ENCODE measurements around the gene NSFL1C.

The NSFL1C gene

DNA sequence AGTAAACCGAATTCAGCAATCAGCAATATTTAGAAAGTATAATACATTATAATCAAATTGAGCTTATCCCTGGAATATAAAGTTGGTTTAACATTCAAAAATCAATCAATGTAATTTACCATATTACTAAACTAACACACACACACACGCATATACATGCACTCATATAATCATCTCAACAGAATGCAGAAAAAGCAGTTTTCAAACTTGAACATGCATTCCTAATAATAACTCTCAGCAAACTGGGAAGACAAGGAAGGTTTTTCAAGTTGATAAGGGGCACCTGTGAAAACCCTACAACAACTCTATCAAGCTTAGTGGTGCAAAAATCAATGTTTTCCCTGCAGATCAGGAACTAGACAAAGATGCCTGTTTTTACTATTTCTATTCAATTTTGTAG is 19.9 kb upstream of the NSFL1C start:
- FAIRE-seq = no peak
- DNase-seq (ENCODE audit: insufficient read length, low spot score) = no peak

DNA sequence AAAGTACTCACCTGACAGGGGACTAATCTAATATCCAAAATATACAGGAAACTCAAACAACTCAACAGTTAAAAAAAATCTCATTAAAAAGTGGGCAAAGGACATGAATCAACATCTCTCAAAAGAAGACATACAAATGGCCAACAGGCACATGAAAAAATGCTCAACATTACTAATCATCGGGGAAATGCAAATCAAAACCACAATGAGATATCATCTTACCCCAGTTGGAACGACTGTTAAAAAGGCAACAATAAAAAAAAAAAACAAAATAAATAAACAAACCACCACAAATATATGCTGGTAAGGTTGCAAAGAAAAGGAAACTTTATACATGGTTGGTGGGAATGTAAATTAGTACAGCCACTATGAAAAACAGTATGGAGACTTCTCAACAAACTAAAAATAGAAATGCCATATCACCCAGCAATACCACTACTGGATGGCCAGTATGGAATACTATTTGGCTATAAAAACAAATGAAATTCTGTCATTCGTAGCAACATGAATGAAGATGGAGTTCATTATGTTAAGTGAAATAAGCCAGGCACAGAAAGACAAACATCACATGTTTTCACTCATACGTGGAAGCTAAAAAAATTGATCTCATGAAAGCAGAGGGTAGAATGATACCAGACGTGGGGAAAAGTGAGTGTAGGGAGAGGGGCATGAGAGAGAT is 17.9 kb upstream of the NSFL1C start:
- DNase-seq (ENCODE audit: insufficient read length, low spot score) (no peak), FAIRE-seq (no peak)

DNA sequence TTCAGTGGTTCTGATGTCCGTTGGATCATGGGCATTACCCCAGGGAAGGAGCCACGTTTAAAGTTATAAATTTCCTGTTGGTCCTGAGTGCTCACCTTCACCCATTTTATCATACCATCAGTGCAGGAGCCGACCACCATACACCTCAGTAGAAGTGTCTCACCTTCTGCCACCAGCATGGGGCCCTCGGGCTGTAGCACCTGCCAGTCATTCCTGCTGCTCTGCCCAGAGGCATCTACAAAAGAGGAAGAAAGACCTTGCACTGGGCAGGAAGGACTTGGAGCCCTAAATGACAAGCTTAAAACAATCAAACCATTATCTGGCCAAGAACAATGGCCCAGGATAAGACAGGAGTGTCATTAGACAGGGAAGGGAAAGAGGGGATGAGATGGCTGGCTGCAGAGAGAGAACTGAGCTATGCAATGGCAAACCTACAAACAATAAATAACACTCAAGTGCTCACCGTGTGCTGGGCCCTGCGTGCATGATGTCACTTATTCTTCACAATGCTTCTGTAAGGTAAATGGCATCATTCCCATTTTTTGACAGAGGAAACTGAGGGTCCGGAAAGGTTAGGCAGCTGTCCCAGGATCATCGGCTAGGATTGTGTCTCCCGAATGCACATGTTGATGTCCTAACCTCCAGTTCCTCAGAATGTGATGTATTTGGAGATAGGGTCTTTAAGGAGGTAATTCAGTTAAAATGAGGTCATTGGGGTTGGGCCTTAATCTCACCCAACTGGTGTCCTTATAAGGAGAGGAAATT is 13.4 kb upstream of the NSFL1C start:
- DNase-seq (ENCODE audit: insufficient read length, low spot score) (no peak), FAIRE-seq (no peak)

DNA sequence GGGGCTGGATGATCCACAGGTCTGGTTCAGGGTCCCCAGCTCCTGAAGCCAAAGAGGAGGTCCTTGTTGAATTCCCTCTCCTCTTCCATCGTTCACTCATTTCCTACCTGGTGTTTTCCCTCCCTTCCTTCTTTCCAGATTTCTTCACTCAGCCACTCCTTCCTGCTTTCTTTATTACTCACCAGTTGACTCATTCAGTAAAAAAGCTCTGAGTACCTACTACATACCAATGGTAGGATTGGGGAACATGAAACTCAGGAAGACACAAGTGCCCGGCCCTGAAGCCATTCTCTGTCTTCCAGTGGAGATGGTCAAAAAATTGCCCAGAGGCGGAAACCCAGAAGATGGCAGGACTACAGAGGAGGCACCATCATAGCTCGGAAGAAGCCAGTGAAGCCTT is 11.9 kb upstream of the NSFL1C start:
- DNase-seq (ENCODE audit: insufficient read length, low spot score) = no peak
- FAIRE-seq = no peak

DNA sequence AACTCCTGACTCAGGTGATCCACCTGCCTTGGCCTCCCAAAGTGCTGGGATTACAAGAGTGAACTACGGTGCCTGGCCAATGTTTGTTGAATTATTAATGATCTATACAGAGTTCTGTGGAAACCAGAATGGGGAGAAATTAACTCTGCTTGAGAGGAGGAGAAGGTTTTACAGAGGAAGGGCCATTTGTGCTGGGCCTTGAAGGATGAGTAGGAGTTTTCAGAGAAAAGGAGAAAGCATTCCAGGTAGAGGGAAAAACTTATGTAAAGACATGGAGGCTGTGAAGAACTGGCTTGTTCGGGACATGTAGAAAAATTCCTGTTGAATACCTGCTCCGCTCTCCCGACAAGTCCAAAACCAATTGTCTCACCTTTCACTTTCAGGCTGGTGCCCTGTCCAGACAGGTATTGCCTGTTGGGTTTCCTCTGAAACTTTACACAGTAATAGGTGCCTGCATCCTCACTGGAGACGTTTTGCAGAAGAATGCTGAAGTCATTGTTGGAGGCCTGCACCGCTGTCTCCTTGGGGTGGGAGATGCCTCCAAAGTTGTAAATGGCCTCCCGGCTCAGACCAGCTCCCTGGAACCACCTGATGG is 11.3 kb upstream of the NSFL1C start:
- no peak for DNase-seq (ENCODE audit: insufficient read length, low spot score)

DNA sequence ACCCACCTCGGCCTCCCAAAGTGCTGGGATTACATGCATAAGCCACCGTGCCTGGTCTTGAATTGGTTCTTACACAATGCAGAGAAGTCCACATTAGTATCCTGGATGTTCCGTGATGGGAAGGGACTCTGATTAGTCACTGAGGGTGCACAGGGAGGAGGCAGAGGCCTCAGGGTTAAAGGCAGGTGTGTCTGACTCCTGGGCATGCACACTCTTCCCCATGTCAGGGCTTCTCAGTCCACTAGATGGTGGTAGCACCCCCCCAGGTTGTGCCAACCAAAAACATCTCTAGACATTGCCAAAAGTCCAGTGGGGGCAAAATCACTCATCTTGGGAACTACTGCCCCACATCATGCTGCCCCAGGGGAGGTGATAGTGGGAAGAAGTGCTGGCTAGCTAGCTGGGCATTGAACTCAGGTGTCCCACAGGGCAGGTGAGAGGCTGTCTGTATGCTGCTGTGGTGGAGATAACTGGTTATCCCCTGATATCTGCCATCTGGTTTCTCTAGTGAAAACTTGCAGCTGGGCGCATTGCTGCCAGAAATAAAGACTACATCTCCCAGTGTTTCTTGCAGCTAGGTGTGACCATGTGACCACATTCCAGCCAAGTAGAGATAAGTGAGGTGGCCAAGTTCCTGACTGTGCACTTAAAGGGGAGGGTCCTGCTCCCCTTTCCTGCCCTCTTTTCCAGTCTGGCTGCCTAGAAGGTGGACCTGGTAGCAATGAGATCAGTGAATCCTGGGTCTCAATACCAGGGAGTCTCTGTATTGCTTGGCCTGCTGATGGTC is 8.4 kb upstream of the NSFL1C start:
- DNase-seq (ENCODE audit: insufficient read length, low spot score) (no peak), FAIRE-seq (no peak)

More for the DNA sequence above, 11.3 kb upstream of the NSFL1C start:
- no peak for FAIRE-seq

DNA sequence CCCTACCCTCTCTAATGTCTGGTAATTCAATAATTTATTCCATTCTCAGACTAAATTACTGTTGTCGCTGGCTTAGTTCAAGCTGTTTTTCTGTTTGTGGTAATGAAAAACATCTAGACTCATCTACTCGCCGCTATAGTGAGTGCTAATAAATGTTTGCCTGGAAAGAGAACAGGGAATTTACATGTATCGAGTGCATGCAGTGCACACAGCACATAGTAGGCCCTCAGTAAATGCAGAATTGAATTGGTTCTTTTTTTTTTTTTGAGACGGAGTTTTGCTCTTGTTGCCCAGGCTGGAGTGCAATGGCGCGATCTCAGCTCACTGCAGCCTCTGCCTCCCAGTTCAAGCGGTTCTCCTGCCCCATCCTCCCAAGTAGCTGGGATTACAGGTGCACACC is 7.7 kb upstream of the NSFL1C start:
- DNase-seq (ENCODE audit: insufficient read length, low spot score) (no peak), FAIRE-seq (no peak)

DNA sequence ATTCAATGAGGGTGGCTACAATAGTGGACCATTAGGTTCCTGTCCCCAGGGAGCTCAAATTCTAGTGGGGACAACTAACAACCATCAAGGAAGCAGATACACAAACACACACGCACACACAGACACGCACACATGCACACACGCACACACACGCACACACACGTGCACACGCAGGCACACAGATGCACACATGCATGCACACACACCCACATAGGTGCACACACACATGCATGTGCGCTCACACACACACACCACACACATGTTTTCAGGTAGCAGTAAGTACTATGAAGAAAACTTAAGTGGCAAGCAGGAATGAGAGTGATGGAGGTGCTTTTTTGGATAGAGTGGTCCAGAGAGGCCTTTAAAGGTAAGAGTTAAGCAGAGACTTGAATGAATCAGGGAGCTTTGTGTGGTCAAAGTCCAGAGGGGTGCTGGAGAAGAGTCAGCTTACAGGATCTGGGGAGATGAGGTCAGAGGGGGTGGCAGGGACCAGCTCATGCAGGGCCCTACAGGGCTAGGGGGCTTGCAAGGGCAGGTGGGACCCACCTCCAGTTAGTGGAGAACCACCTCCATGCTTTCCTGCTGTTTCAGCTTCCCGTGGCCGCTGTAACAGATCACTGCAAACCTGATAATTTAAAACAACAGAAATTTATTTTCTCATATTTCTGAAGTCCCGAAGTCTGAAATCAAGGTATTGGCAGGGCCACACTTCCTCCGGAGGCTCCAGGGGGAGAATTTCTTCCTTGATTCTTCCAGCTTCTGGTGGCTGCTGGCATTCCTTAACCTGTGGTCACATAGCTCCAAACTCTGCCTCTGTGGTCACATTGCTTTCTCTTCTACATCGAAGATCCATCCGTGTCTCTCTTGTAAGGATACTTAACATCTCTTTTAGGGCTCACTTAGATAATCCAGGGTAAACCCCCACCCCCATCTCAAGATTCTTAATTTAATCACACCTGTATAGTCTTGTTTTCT is 6.9 kb upstream of the NSFL1C start:
- no peak for FAIRE-seq

DNA sequence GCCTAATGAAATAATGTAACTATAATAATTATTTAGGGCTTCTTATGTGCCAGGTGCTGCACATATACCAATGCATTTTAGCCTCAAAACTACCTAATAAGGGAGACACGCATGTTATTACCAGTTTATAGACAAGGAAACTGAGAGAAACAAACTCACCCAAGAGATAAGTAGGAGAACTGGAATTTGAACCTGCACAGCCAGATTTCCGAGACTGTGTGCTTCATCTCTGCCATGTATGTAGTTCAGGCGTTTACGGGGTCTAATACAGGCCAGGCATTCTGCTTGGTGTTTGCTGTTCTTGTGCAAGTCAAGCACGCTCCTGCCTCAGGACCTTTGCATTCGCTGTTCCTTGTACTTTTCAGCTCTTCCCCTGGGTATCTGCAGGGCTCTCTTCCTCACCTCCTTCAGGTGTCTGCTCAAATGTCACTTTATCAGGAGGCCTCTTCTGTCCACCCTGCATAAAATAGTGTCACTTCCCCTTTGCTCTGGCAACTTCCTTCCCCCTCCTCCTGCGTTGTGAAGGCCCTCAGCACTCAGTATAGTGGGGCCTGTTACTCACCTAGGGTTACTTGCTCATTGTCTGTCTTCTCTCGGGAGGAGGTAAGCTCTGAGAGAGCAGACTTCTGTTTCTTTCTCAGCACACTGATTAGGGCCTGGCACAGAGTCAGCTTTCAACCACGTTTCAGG is 6.1 kb upstream of the NSFL1C start:
- DNase-seq (ENCODE audit: insufficient read length, low spot score) = no peak
- FAIRE-seq = no peak

More for the DNA sequence above, 6.9 kb upstream of the NSFL1C start:
- no peak for DNase-seq (ENCODE audit: insufficient read length, low spot score)

DNA sequence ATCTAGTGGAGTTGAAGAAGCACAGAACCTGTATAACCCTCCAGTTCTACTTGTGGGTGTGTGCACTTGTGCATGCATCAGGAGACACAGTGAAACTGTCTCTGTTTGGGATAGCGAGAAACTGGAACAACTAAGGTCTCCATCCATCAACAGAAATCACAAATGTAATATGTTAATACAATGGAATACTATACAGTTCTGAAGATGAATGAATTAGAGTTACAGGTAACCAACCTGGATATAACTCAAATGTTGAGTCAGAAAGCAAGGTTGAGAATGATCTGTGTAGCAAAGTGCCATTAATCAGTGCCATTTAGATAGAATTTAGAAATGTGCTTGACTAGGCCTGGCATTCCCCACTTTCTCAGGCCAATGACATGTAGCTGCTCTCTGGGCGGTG is 4.6 kb upstream of the NSFL1C start:
- DNase-seq (ENCODE audit: insufficient read length, low spot score) (no peak), FAIRE-seq (no peak)

DNA sequence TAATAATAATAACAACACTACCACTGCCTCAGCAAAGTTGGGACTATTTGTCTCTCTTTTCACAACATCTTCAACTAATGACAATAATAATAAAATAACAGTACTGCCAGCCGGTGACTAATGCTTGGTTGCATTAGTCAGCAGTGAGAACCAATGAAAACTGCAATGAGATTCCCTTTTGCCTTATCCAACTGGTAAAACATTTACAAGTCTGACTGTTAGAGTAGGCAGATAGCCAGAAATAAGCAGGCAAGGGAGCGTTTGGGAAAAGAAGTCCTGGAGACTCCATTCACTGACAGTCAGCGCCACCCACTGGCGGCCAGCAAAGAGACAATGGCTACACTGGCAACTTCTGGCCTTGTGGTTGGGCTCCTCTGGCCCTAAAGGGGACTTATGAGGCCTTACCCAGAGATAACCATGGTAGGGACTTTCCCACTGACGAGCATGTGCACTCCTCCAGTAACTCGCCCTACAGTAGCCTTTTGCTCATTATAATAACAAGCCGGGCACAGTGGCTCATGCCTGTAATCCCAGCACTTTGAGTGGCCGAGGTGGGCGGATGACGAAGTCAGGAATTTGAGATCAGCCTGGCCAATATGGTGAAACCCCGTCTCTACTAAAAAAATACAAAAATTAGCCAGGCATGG is 3.4 kb upstream of the NSFL1C start:
- no peak for DNase-seq (ENCODE audit: insufficient read length, low spot score)
- FAIRE-seq = no peak

DNA sequence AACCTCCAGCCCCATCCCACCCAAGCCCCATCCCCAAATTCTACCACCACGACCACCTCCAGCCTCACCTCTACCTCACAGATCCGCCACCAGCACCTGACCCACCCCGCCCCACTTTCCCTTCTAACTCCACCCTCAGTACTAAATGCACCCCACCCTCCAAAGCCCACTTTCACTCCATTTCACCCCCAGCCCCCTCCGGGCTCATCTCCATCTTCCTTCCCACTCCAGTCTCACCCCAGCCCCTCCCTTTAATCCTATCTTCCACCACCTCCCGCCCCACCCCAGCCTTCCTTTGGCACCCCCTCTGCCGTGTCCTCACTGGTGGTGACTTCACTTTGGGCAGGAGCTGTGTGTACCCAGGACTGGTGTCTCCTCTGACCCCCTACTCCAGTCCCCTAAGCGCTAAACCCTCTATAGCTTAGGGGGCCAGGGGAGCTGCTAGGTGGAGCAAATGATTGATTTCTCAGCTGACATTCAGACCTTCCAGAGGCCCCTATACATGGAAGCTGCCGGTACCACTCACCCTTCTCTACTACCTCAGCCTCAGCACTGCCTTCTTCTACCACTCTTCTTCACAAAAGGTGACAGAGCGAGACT is 2.8 kb upstream of the NSFL1C start:
- FAIRE-seq (no peak), DNase-seq (ENCODE audit: insufficient read length, low spot score) (no peak)

DNA sequence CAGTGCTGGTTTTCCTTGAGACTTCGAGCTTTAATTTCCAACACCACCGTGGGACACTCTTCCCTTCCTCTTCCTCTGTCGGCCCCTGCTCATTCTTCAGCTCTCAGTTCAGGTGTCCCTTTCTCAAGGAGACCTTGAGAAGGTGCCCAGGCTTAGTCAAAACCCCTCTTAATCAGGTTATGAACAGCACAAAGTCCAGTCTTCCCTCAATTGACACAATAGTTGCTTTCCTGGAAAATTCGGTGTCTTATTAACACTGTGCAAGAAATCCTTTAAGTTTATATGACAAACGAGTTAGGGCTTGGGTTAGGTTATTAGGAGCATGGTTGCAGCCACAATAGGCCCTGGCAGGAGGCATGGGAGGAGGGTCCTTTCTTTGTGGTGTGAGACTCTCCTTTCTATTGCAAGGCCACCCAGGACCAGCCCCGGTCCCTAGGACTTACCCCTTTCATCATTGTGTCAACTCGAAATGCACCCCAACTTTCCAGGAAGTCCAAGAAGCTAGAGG is 1.5 kb upstream of the NSFL1C start:
- no peak for FAIRE-seq
- no peak for DNase-seq (ENCODE audit: insufficient read length, low spot score)

DNA sequence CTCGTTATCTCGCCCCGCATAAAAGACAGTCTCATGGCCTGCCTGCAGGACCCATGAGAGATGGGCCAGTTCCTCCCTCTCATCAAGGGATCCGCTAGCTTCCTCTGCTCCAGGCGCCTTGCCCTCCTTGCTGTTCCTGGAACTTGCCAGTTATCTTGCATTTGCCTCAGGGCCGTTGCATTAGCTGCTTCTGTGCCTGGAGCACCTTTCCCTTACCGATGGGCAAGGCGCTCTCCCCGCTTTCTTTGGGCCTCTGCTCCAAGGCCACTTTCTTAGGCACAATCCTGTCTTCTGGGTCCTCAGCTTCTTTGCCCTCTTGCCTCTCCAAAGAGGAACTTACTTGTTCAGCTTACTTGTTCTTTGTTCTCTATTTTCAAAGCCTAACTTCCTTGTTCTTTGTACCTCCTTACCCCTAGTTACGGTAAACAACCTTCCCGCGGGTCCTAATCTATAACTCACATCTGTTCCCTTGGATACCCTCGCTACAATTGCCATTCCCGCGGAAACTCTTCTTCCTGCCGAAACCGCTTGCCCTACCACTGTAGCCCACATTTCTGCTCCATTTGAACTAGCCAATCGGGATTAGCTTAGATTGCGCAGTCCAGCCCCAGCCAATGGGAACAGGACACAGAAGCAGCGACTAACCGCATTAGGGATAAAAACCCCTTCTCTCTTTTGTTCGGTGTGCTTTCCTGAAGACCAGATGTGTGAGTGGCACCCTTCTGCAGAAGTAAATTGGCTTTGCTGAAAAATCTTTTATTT is 887 bp upstream of the NSFL1C start:
- no peak for DNase-seq (ENCODE audit: insufficient read length, low spot score)
- FAIRE-seq = no peak

DNA sequence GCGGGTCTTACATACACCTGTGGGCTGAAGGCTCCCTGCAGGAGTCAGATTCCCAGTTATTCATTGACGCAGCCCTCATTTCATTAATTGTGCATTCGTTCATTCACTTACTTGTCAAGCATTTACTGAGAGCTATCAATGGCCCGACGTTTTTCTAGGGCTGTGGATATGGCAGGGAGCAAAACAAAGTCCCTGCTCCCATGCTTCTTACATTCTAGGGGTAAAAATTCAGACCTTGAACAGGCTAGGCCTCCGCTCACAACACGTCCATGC is 369 bp upstream of the NSFL1C start:
- DNase-seq (ENCODE audit: insufficient read length, low spot score) = no peak
- no peak for FAIRE-seq

DNA sequence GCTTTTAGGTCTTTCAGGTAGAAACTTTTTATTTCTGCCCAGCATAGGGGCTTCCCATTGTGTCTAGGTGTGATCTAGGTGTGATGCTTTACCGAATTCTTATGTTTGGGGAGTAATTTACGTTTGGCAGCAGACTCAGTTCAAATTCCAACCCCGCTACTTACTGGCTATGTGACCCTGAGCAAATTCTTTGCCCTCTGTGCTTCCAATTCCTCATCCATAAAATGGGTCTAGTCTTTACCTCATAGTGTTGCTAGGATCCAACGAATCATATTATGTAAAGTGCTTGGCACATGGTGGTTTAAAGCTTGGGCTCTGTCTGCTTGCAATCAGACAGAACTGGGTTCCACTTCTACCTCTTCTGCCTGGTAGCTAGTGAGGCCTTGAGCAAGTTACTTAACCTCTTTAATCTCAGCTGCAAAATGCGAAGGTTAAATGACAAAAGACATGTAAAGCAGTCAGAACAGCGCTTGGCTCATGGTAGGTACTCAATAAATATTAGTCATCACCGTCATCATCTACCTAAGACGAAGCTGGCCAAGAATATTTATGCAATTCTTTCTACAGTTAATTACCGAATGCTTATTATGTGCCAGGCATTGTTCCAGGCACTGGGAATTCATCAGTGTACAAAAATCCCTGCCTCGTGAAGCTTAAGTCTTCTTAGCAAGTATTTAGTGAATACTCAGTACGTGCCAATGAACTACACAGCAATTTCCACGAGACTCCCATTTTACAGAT is 1.0 kb downstream of the NSFL1C start:
- DNase-seq (ENCODE audit: insufficient read length, low spot score) = no peak
- no peak for FAIRE-seq

DNA sequence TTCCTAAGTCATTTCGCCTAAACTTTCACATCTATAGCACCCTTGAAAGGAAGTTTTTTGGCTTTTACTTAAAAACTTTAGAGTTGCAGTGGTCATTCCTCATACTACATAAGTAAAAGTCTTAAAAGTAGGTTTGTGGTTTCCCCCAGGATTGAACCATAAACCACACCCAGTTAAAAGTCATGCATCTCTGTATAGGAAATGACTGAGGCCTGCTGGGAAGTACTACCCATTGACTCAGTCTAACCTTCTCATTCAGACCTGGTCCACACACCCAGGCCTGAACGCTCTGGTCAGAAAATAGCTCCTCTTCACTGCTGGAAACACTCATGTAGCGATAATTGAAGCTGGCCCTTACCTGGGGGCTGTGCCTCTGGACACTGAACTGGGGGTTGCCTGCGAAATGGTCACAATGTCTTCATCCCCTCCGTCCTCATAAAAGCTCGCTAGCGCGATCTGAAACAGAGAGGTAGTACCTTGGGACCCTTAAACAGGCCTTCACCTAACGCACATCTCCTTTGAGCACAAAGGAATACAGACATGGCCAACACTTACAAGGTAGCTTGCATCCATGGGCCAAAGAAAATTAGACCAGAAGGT is 2.6 kb downstream of the NSFL1C start:
- no peak for FAIRE-seq
- no peak for DNase-seq (ENCODE audit: insufficient read length, low spot score)
